SK-N-SH treated with all-trans-retinoic acid at 6 μM for 48 hours (cell line): ENCODE data around the gene PCBP3.

Source experiments
- BACH2 ChIP-seq: fragments of 250-450 bp; sonication (Bioruptor Pico); IDR thresholded peaks from 2 replicates; pipeline ENCODE4 v1.9.0; 2021; ENCODE audit warnings: mild to moderate bottlenecking, borderline replicate concordance
- CSDC2 ChIP-seq: fragments of 250-450 bp; sonication (Bioruptor Pico); IDR thresholded peaks from 2 replicates; pipeline ENCODE4 v1.5.0; 2020; ENCODE audit warnings: mild to moderate bottlenecking, moderate library complexity
- ISL1 ChIP-seq: fragments of 250-450 bp; sonication (Bioruptor Pico); IDR thresholded peaks from 2 replicates; pipeline ENCODE4 v2.1.2; 2022; ENCODE audit warnings: mild to moderate bottlenecking, moderate library complexity
- ZC3H10 ChIP-seq: fragments of 250-450 bp; sonication (Bioruptor Pico); IDR thresholded peaks from 2 replicates; pipeline ENCODE4 v1.5.1; 2021; ENCODE audit warnings: mild to moderate bottlenecking, moderate library complexity
- ZNF70 ChIP-seq: fragments of 450-650 bp; formaldehyde crosslinking; IDR thresholded peaks from 2 replicates; pipeline ENCODE4 v1.5.0; 2020; ENCODE audit warnings: mild to moderate bottlenecking, moderate library complexity
- TF ChIP-seq, protein P1 (sequence below): fragments of 250-450 bp; sonication (Bioruptor Pico); IDR thresholded peaks from 2 replicates; pipeline ENCODE4 v1.5.1; 2021; ENCODE audit warnings: mild to moderate bottlenecking, moderate library complexity
- TF ChIP-seq, protein P2 (sequence below): fragments of 250-450 bp; sonication (Bioruptor Pico); IDR thresholded peaks from 2 replicates; pipeline ENCODE4 v1.8.0; 2020; ENCODE audit warnings: mild to moderate bottlenecking, moderate library complexity, borderline replicate concordance
- TF ChIP-seq, protein P3 (sequence below): fragments of 250-450 bp; sonication (Bioruptor Pico); IDR thresholded peaks from 2 replicates; pipeline ENCODE4 v1.5.1; 2020; ENCODE audit warnings: low read depth, mild to moderate bottlenecking, moderate library complexity

DNA sequence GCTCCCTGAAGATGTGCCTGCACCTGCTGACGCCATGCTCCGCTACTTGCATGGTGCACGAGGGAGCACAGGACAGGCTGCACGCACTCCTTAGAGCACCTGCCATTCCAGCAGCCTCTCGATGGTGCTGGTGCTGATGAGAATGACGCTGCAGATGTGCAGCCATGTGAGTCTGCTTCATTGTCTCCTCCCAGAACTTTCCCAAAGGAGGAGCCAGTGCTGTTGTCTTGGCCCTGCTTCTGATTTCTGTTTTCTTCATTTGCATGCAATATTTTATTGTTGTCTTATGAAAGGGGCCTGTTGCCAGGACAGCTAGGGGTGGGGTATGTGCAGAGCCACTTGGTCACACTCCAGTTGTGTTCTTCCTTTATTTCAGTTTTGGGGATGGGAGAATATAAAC is 70.1 kb downstream of the PCBP3 start:
- no peak for TF ChIP-seq BACH2
- TF ChIP-seq, protein P1, sequence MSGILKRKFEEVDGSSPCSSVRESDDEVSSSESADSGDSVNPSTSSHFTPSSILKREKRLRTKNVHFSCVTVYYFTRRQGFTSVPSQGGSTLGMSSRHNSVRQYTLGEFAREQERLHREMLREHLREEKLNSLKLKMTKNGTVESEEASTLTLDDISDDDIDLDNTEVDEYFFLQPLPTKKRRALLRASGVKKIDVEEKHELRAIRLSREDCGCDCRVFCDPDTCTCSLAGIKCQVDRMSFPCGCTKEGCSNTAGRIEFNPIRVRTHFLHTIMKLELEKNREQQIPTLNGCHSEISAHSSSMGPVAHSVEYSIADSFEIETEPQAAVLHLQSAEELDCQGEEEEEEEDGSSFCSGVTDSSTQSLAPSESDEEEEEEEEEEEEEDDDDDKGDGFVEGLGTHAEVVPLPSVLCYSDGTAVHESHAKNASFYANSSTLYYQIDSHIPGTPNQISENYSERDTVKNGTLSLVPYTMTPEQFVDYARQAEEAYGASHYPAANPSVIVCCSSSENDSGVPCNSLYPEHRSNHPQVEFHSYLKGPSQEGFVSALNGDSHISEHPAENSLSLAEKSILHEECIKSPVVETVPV (CRISPR knock-in tag) = no peak
- no peak for TF ChIP-seq ISL1 (CRISPR knock-in tag)
- TF ChIP-seq ZC3H10 = no peak
- TF ChIP-seq ZNF70 = no peak
- TF ChIP-seq CSDC2 (CRISPR knock-in tag) = no peak
- TF ChIP-seq, protein P2, sequence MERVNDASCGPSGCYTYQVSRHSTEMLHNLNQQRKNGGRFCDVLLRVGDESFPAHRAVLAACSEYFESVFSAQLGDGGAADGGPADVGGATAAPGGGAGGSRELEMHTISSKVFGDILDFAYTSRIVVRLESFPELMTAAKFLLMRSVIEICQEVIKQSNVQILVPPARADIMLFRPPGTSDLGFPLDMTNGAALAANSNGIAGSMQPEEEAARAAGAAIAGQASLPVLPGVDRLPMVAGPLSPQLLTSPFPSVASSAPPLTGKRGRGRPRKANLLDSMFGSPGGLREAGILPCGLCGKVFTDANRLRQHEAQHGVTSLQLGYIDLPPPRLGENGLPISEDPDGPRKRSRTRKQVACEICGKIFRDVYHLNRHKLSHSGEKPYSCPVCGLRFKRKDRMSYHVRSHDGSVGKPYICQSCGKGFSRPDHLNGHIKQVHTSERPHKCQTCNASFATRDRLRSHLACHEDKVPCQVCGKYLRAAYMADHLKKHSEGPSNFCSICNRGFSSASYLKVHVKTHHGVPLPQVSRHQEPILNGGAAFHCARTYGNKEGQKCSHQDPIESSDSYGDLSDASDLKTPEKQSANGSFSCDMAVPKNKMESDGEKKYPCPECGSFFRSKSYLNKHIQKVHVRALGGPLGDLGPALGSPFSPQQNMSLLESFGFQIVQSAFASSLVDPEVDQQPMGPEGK (CRISPR knock-in tag) = no peak
- TF ChIP-seq, protein P3, sequence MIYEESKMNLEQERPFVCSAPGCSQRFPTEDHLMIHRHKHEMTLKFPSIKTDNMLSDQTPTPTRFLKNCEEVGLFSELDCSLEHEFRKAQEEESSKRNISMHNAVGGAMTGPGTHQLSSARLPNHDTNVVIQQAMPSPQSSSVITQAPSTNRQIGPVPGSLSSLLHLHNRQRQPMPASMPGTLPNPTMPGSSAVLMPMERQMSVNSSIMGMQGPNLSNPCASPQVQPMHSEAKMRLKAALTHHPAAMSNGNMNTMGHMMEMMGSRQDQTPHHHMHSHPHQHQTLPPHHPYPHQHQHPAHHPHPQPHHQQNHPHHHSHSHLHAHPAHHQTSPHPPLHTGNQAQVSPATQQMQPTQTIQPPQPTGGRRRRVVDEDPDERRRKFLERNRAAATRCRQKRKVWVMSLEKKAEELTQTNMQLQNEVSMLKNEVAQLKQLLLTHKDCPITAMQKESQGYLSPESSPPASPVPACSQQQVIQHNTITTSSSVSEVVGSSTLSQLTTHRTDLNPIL = no peak
